ENCODE measurements around the gene UTS2B. TPM values are rescaled to one million over a fixed set of nuclear protein-coding genes. Genes with fewer than 3 reads are reported as not detected.
"Not testable (repeated sequence)": the region's sequence is repeated elsewhere in the genome, so short reads cannot be mapped to it uniquely, and the experiment has no call there.

Gene UTS2B
- total and polyA plus RNA-seq, 5 experiments from 2014 or later: not detected

- no peak for DNase-seq
- no peak overlapping the region for H3K27ac Mint-ChIP-seq
- peaks cover 0 to 36% (median 0%) of the 10 kb centered on the region in 4 donors for H3K4me1 Mint-ChIP-seq
- no peaks in the 10 kb centered on the region for H3K27me3 Mint-ChIP-seq
- no peaks in the 10 kb centered on the region for H3K9me3 Mint-ChIP-seq
- POLR2A ChIA-PET: no interaction called here
- ATAC-seq: no peak
- no peak overlapping the region for H3K4me3 Mint-ChIP-seq
- H3K36me3 Mint-ChIP-seq: no peaks in the 10 kb centered on the region
Measured at GRCh38 chr3:191255156-191255555, 75.2 kb downstream of the UTS2B start.

DNA sequence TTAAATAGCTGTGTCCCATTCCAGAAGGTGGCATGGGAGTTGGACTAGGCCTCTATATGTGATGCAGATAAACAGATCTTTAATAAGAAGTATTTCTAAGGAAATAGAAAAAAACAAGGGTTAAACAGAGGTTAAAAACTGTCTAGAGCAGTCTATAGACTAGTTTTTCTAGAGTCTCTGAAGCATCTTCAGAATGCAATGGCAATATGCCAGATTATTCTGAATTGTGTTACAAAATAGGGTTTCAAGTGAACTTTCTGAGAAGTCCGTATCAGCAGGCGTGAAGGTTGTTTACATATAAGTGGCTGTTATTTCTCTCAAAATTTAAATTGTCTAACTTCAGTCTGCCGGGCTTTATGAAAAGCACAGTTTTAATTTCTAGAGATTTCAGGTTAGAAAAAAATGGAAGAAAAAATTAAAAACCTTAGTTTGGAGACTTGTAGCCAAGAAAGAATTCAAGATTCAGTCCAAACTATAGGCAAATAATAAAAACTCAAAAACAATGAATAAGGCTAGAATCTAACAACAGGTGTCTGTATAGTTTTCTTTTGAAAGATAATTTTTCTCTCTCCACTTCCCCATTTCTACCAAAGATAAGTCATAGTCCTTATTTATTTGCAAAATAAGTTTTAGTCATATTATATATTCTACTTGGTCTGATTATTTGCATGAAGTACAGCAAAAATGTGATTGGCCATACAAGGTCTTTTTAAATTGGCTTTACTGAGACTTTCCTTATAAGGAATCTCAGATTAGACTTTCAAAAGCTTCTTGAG is 76.0 kb downstream of the UTS2B start:
- ATAC-seq (no peak), DNase-seq (no peak)
- H3K4me1 Mint-ChIP-seq: peaks cover 0 to 36% (median 0%) of the 10 kb centered on the region in 4 donors
- H3K27me3 Mint-ChIP-seq: no peaks in the 10 kb centered on the region
- POLR2A ChIA-PET: no interaction called here
- no peak overlapping the region for H3K4me3 Mint-ChIP-seq
- H3K27ac Mint-ChIP-seq: no peak overlapping the region
- no peaks in the 10 kb centered on the region for H3K36me3 Mint-ChIP-seq
- no peaks in the 10 kb centered on the region for H3K9me3 Mint-ChIP-seq

- DNase-seq (no peak), ATAC-seq (no peak)
- peaks cover 0 to 29% (median 0%) of the 10 kb centered on the region in 4 donors for H3K4me1 Mint-ChIP-seq
- POLR2A ChIA-PET: no interaction called here
- peak overlapping the region in 1 of 10 donors; percentile 33 for H3K27ac Mint-ChIP-seq
- H3K36me3 Mint-ChIP-seq: no peaks in the 10 kb centered on the region
- peak overlapping the region in 1 of 10 donors; percentile 50 for H3K4me3 Mint-ChIP-seq
- no peaks in the 10 kb centered on the region for H3K27me3 Mint-ChIP-seq
- H3K9me3 Mint-ChIP-seq: no peaks in the 10 kb centered on the region
Measured at GRCh38 chr3:191253089-191253799, 77.1 kb downstream of the UTS2B start.

DNA sequence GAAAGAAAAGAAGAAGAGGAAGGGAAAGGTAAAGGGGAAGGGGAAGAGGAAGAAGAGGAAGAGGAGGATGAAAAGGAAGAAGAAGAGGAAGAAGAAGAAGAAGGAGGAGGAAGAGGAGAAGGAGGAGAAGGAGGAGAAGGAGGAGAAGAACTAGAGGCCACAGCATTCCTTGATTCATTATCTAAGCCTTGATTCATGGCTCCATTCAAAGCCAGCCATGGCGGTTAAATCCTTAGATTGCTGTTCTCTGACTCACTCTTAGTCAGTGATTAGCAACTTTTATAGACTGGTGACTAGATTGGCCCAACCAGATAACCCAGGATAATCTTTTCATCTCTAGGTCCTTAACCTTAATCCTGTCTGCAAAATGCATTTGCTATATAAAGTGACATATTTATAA is 83.7 kb downstream of the UTS2B start:
- POLR2A ChIA-PET: no interaction called here
- H3K27ac Mint-ChIP-seq: no peak overlapping the region
- no peak for DNase-seq

DNA sequence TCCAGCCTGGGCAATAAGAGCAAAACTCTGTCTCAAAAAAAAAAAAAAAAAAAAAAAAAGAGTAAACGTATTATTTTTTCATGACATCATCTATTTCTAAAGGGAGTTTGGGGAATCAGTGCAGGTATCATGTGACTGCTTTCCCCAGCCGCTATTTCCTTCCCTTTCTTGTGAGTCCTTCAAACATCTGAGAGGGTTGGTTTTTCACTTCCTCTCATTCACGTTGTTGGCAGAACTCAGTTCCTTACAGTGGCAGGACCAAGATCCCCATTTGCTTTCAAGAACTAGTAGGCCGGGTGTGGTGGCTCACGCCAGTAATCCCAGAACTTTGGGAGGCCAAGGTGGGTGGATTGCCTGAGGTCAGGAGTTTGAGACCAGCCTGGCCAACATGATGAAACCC is 84.3 kb downstream of the UTS2B start:
- DNase-seq (peak in 3 of 10 donors; percentile 1 to 61 (median 37)), ATAC-seq (peak in 1 of 2 donors; percentile 42)
- H3K27me3 Mint-ChIP-seq, H3K4me1 Mint-ChIP-seq, H3K9me3 Mint-ChIP-seq, H3K36me3 Mint-ChIP-seq, POLR2A ChIA-PET: not testable (repeated sequence)
- Mint-ChIP-seq H3K27ac (peak overlapping the region in 1 of 10 donors; percentile 75), H3K4me3 (peak overlapping the region in 1 of 10 donors; percentile 53)

More for the DNA sequence above, 83.7 kb downstream of the UTS2B start:
- H3K9me3 Mint-ChIP-seq: peaks cover 0 to 3% (median 0%) of the 10 kb centered on the region in 9 donors
- ATAC-seq: no peak
- H3K36me3 Mint-ChIP-seq: no peaks in the 10 kb centered on the region
- H3K27me3 Mint-ChIP-seq: peaks cover 0 to 2% (median 0%) of the 10 kb centered on the region in 5 donors
- H3K4me1 Mint-ChIP-seq: peaks cover 0 to 10% (median under 1%) of the 10 kb centered on the region in 4 donors
- no peak overlapping the region for H3K4me3 Mint-ChIP-seq

DNA sequence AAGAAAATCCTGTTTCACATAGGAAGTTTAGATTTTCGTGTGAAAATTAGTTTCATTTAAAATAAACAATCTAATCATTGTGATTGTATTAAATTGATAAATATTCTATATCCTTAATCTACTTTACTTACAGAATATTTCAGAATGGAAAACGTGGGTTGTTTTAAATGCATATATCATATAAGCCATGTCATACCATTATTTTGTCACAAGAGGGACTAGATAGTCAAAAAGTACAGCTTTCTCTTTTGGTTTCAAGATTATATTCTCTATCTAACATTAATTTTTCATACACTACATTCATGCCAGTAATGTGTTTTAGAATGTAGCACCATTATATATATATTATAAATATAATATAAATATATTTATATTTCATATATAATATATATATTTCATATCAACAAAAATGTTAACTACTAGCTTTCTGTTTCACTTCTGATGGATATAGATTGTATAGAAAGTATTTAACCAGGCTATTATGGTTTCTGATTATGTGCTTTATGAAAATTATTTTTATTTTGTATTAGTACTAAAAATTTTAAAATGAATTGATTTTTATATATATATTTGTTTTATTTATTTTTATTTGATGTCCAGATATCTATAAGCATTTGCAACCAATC is 86.0 kb downstream of the UTS2B start:
- peaks cover 0 to 3% (median 0%) of the 10 kb centered on the region in 9 donors for H3K9me3 Mint-ChIP-seq
- peaks cover 0 to 10% (median under 1%) of the 10 kb centered on the region in 4 donors for H3K4me1 Mint-ChIP-seq
- POLR2A ChIA-PET: no interaction called here
- H3K4me3 Mint-ChIP-seq: no peak overlapping the region
- no peaks in the 10 kb centered on the region for H3K36me3 Mint-ChIP-seq
- DNase-seq (no peak), ATAC-seq (no peak)
- peaks cover 0 to 3% (median 0%) of the 10 kb centered on the region in 5 donors for H3K27me3 Mint-ChIP-seq
- no peak overlapping the region for H3K27ac Mint-ChIP-seq

DNA sequence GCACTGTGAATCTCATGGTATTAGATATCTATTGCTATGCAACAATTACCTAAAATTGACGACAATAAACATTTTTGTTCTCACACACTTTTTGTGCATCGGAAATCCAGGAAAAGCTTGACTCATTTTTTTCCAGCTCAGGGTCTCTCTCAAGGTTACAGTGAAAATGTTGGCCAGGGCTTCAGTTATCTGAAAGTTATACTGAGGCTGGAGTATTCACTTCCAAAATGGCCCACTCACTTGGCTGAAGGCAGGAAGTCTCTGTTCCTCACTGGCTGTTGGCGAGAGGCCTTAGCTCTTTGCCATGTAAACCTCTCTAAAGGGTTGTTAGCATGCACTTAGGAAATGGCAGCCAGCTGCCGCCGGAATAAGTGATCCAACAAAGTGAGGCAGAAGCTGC is 89.8 kb downstream of the UTS2B start:
- Mint-ChIP-seq H3K27me3 (peaks cover 0 to 3% (median 0%) of the 10 kb centered on the region in 5 donors), H3K4me1 (peaks cover 0 to 5% (median under 1%) of the 10 kb centered on the region in 4 donors), H3K27ac (no peak overlapping the region), H3K4me3 (no peak overlapping the region), H3K36me3 (no peaks in the 10 kb centered on the region), H3K9me3 (peaks cover 0 to 9% (median 1%) of the 10 kb centered on the region in 9 donors)
- POLR2A ChIA-PET: no interaction called here
- DNase-seq (no peak), ATAC-seq (no peak)

GRCh38 chr3:191239407-191240031 is 90.8 kb downstream of the UTS2B start:
- Mint-ChIP-seq H3K4me1 (no peaks in the 10 kb centered on the region), H3K4me3 (no peak overlapping the region), H3K27ac (no peak overlapping the region), H3K9me3 (peaks cover 0 to 11% (median 0%) of the 10 kb centered on the region in 9 donors), H3K36me3 (no peaks in the 10 kb centered on the region), H3K27me3 (peaks cover 0 to 3% (median 0%) of the 10 kb centered on the region in 5 donors)
- POLR2A ChIA-PET: no interaction called here
- ATAC-seq (no peak), DNase-seq (no peak)

GRCh38 chr3:191238321-191238817 is 92.0 kb downstream of the UTS2B start:
- POLR2A ChIA-PET: no interaction called here
- H3K9me3 Mint-ChIP-seq: peaks cover 0 to 11% (median 0%) of the 10 kb centered on the region in 9 donors
- peaks cover 0 to 3% (median 0%) of the 10 kb centered on the region in 5 donors for H3K27me3 Mint-ChIP-seq
- DNase-seq (no peak), ATAC-seq (no peak)
- H3K27ac Mint-ChIP-seq: no peak overlapping the region
- no peaks in the 10 kb centered on the region for H3K4me1 Mint-ChIP-seq
- H3K36me3 Mint-ChIP-seq: no peaks in the 10 kb centered on the region
- no peak overlapping the region for H3K4me3 Mint-ChIP-seq

DNA sequence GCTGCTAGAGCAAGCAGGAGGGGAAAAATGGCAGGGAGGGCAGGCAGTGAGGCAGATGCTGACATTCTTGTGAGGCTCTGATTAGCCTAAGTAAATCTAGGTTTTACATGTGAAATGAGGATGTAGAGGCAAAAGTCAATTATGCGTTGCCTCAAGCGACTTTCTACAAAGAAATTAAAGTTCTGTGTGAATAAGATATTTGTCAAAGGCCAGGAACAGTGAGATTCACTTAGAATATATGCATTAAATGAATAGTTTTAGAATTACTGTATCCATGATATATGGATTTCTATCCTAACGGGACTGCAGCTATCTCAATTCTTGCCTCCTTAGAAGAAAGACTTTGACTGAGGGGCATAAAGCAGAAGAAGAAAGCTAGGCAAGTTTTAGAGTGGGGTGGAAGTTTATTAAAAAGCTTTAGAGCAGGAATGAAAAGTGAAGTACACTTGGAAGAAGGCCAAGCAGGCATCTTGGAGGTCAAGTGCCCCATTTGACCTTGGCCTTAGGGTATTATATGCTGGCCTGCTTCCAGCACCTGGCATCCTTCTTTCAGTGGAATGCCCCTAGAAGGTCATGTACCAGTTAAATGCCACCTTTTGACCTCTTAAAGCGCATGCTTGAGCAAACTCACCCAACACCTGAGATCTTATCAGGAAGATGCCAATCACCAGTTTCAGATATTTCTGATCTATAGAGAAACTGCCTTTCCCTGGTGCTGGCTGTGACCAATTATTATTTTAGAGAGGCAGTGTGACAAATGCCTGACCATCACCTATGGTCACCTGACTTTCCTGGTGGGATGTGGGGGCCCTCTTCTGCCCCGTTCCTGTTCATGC is 93.1 kb downstream of the UTS2B start:
- peaks cover 0 to 11% (median 0%) of the 10 kb centered on the region in 9 donors for H3K9me3 Mint-ChIP-seq
- POLR2A ChIA-PET: no interaction called here
- no peaks in the 10 kb centered on the region for H3K4me1 Mint-ChIP-seq
- DNase-seq (no peak), ATAC-seq (no peak)
- no peak overlapping the region for H3K4me3 Mint-ChIP-seq
- H3K36me3 Mint-ChIP-seq: no peaks in the 10 kb centered on the region
- H3K27ac Mint-ChIP-seq: no peak overlapping the region
- H3K27me3 Mint-ChIP-seq: peaks cover 0 to 1% (median 0%) of the 10 kb centered on the region in 5 donors

- no peak overlapping the region for H3K27ac Mint-ChIP-seq
- DNase-seq (no peak), ATAC-seq (no peak)
- POLR2A ChIA-PET: no interaction called here
- peaks cover 0 to 11% (median 0%) of the 10 kb centered on the region in 9 donors for H3K9me3 Mint-ChIP-seq
- no peaks in the 10 kb centered on the region for H3K4me1 Mint-ChIP-seq
- H3K27me3 Mint-ChIP-seq: peaks cover 0 to 1% (median 0%) of the 10 kb centered on the region in 5 donors
- H3K4me3 Mint-ChIP-seq: no peak overlapping the region
- no peaks in the 10 kb centered on the region for H3K36me3 Mint-ChIP-seq
Measured at GRCh38 chr3:191236646-191237045, 93.7 kb downstream of the UTS2B start.

All from naive thymus-derived CD8-positive, alpha-beta T cell (primary cell).